ENCODE measurements around the gene ISM2. TPM values are rescaled to one million over a fixed set of nuclear protein-coding genes. Genes with fewer than 3 reads are reported as not detected.

The ISM2 gene
- total RNA-seq, result under 0.01 and 0.22 TPM in 2 replicates

GRCh38 chr14:77498120-77498979, at the start of gene ISM2:
Gene ISM2 (minus strand): TSS chr14:77498816. CDS start chr14:77498793, 23 bp downstream.

GRCh38 chr14:77457522-77458248, 40.9 kb downstream of the ISM2 start, which contains the start of the genes AHSA1 and VIPAS39:
Gene AHSA1 (plus strand): TSS chr14:77458093. CDS start chr14:77458190, 97 bp downstream.
Gene VIPAS39 (minus strand): TSS chr14:77457601. CDS start chr14:77454102, 3,499 bp downstream.

Small RNA genes within 50 kb of the gene (small RNA-seq; reads per million reads assigned to genes)
- gene RF00404 (not detected), gene RN7SL587P (not detected)

Other genes starting within 250 kb of the ISM2 start
- gene NGB, start 227.6 kb downstream of the ISM2 start, total RNA-seq, result not detected in 2 replicates
- 17.7 and 18.2 TPM in 2 replicates for gene POMT2, start 177.9 kb downstream of the ISM2 start, total RNA-seq
- 69.8 and 69.9 TPM in 2 replicates for gene GSTZ1, start 177.8 kb downstream of the ISM2 start, total RNA-seq
- gene TMED8, start 121.7 kb downstream of the ISM2 start, total RNA-seq, result 7.3 and 8.2 TPM in 2 replicates
- gene SAMD15, start 121.4 kb downstream of the ISM2 start, total RNA-seq, result 3.5 and 4.8 TPM in 2 replicates
- 1.2 TPM in 1 of 2 replicates, not detected in the other for gene NOXRED1, start 75.3 kb downstream of the ISM2 start, total RNA-seq
- gene VIPAS39, start 41.2 kb downstream of the ISM2 start, total RNA-seq, result 33.8 and 36.5 TPM in 2 replicates
- 55.7 and 63.4 TPM in 2 replicates for gene AHSA1, start 40.7 kb downstream of the ISM2 start, total RNA-seq
- 27.9 and 54.1 TPM in 2 replicates for gene SPTLC2, start 117.8 kb upstream of the ISM2 start, total RNA-seq
- gene ALKBH1, start 209.2 kb upstream of the ISM2 start, total RNA-seq, result 9.1 and 12.6 TPM in 2 replicates
- gene SLIRP, start 209.3 kb upstream of the ISM2 start, total RNA-seq, result 39.7 and 139 TPM in 2 replicates